ENCODE measurements around the gene ARL6IP1.
"Not testable (repeated sequence)": the region's sequence is repeated elsewhere in the genome, so short reads cannot be mapped to it uniquely, and the experiment has no call there.

The ARL6IP1 gene

DNA sequence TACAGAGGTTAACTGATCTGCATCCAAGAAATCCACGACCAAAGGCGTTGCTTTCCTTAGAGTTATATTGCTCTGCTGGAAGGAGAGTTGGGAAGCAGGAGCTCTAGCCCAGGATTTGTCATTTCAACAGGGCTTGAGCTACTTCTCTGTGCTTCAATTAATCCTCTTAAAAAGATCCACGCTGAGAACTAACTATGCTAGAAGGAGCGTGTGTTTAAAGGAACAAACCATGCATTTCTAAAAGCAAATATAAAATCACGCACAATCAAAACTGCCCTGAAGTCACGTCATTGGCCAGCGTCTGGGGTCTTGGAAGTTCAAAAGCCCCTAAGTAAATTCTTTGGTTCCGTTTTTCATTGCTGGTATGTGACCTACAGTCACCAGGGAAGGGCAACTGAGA lies 1.1 kb downstream of the ARL6IP1 start:
- no peak for FAIRE-seq
- no peak for DNase-seq (ENCODE audit: insufficient read length, low spot score)

DNA sequence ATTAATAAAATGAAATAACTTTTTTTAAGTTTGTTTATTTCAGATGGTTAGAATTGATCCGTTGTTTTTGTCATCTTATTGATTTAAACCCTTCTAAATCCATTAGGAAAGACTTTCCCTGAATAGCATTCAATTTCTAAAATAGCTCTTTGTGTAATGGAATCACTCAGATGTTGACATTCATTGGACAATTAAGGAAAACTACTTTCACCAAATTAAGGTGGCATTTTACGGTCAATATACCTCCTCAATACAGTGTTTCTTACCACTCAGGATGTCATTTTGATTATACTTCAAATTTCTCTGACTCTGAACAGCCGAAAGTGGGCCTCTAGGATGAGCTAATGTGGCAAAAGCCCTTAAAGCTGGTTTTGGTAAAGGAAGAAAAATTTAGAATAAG lies 1.8 kb downstream of the ARL6IP1 start:
- FAIRE-seq (no peak), DNase-seq (ENCODE audit: insufficient read length, low spot score) (no peak)

DNA sequence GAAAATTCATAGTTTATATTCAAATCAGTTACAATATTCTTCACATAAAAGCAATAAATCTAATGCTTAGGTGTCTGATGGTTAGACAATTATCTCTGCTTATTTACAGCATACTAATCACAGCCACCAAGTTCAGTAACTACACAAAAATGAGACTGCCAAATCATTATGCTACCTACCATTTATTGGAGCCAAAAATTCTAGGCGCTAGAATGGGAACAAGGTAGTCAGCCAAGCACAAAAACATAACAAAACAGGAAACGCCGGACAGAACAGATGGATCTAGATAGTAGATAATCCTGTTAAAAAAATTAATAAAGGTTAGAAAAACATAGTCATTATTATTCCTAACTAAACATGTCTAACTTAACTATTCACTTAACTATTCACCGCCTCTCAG lies 3.6 kb downstream of the ARL6IP1 start:
- DNase-seq (ENCODE audit: insufficient read length, low spot score) (no peak), FAIRE-seq (no peak)

DNA sequence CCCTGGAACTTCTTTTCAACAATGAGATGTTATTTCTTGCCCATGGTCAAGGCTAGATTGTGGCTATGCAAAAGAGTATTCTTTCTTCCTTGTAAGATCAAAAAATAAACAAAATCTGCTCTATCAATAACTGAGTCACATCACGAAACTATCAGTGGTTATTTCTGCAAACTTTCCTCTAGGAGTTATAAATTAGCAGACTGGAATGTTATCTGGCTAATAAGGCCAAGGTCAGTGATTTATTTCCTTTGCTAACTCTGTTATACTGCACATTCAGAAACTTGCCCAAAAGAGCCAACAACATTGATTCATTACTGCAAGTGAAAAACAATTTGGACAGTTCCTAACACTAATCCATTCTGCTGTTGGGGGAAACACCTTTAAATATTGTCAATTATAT lies 5.0 kb downstream of the ARL6IP1 start:
- FAIRE-seq, result no peak
- DNase-seq (ENCODE audit: insufficient read length, low spot score), result no peak

- no peak for DNase-seq (ENCODE audit: insufficient read length, low spot score)
- FAIRE-seq, result no peak
Measured at GRCh38 chr16:18792836-18793433, 8.4 kb downstream of the ARL6IP1 start.

DNA sequence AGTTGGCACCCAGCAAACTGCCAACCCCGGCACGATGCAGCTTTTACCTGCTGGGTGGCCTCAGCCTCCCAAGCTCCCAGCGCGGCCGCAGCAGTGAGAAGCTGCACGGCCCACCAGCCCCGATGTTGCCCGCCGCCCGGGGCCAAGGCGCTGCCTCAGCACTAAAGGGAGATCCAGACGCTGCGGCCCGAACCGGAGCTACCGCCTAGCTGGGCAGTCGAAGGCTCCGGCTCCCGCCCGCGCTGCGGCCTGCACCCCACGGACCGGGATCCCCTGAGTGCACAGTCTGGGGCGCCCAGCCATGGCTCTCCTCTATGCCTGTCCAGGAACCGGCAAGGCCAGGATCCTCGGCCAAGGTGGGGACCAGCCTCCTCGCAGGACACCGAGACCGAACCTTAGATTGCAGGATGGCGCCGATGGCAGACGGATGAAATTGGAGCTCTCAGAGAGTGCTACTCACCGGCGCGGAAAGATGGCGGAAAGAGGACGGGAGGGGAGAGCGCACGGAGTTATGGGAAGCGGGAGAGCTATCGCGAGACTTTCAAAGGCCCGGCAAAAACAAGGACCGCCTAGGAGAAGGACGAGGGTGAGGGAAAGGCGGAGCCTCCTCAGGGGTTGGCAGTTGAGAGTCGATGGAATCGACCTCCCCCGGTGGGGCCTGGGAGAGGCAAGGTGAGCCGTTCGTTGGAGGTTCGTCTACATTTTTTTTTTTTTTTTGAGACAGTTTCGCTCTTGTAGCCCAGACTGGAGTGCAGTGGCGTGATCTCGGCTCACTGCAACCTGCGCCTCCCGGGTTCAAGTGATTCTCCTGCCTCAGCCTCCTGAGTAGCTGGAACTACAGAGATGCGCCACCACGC lies 11.3 kb downstream of the ARL6IP1 start, which contains the start of gene RPS15A:
RPS15A (minus strand) TSS at position 485 of the 857 bp plus-strand sequence. CDS start 1,221 bp downstream, outside the sequence.
- DNase-seq (ENCODE audit: insufficient read length, low spot score) (peak; percentile 96), FAIRE-seq (no peak)

DNA sequence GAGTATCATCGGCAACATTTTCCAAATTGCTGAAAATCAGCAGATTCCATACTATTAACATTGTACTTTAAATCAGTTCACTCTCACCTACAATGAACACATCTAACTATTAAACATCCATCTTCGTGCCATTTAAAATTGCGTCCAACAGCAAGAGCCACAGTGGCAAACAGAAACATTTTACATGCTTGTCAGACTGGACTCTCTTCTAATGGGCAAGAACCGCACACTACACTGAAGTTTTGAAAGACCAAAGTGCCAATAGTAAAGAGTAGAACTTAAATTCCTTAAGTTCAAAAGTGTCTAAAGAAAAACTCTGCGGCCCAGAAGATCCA lies 11.9 kb downstream of the ARL6IP1 start:
- FAIRE-seq (no peak), DNase-seq (ENCODE audit: insufficient read length, low spot score) (no peak)

GRCh38 chr16:18788828-18789514 lies 12.4 kb downstream of the ARL6IP1 start:
- DNase-seq (ENCODE audit: insufficient read length, low spot score) (no peak), FAIRE-seq (no peak)

DNA sequence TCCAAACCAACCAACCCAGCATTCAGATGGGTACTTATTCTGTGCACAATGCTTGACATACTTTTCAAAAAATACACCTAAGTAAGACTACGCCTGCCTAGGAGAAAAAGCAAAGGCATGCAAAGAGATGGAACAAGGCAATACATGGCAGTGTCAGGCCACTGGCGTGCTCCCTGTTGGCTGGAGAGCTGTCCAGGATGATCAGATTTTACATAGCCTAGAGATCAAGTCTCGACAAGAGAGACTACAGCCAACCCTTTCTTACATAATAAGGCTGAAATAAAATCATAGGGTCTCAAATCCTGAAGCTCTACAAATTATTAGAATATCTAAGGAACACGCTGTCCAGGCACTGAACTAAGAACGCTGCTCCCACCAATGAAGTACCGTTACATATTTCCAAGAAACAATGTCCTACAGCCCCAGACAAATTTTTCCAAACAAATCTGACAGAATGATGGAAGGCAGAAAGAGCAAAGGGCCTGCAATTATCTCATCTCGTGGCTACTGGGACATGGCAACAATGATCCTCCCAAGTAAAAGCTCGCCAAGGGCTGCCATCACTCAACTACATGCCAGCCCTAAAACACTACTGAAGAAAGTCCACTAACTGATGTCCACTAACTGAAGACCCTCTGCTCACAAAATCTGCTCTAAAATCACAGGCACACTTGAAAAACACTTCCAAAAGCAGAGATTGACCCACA lies 16.3 kb downstream of the ARL6IP1 start:
- DNase-seq (ENCODE audit: insufficient read length, low spot score) (no peak), FAIRE-seq (no peak)

- FAIRE-seq, result no peak
Measured at GRCh38 chr16:18783430-18784341, 17.7 kb downstream of the ARL6IP1 start.

GRCh38 chr16:18782697-18783429 lies 18.5 kb downstream of the ARL6IP1 start:
- FAIRE-seq (no peak), DNase-seq (ENCODE audit: insufficient read length, low spot score) (no peak)

More at GRCh38 chr16:18783430-18784341, 17.7 kb downstream of the ARL6IP1 start:
- no peak for DNase-seq (ENCODE audit: insufficient read length, low spot score)

- not testable (repeated sequence) for FAIRE-seq
Measured at GRCh38 chr16:18781232-18781631, 20.1 kb downstream of the ARL6IP1 start.

DNA sequence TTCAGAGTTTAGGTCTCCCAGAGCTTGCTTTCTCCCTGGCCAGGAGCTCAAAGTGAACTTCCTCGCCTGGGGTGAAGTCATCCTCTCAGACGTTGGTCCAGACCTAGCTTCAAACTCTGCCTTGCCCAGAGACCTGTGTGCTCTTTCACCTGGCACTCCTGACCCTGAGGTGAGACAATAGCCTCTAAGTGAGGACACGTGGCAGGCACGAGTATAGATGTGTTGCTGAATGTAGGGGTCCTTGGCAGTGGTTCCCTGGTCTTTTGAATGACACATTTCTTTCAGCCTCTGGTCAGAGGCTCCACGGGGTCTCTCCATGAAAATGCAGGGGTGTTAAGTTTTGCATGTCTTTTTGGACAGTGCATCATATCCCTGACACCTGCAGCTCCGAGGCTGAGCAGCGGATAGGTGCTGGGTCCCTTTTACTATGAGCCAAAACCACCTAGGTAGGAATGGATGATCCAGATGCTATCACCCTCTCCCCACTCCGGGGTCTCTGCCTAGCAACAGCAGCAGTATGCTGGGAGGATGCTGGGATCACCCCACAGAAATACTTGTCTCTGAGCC lies 20.8 kb downstream of the ARL6IP1 start:
- FAIRE-seq; DNase-seq (ENCODE audit: insufficient read length, low spot score): not testable (repeated sequence)

More at GRCh38 chr16:18781232-18781631, 20.1 kb downstream of the ARL6IP1 start:
- DNase-seq (ENCODE audit: insufficient read length, low spot score), result not testable (repeated sequence)

GRCh38 chr16:18777664-18778063 lies 23.7 kb downstream of the ARL6IP1 start:
- not testable (repeated sequence) for FAIRE-seq

DNA sequence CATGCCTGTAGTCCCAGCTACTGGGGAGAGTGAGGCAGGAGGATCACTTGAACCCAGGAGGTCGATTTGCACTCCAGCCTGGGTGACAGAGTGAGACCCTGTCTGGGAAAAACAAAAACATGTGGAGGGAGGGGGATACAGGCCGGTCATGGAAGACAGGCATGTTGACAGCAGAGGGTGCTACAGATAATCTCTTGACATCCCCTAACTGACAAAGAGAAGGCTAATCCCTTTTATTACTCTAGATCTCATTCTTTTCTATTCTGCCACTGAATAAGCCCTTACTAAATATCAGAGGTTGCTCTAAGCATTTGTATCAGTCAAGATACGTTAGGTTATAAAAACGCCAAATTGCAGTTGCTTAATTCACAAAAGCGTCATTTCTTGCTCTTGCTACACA lies 25.0 kb downstream of the ARL6IP1 start:
- not testable (repeated sequence) for DNase-seq (ENCODE audit: insufficient read length, low spot score)

More at GRCh38 chr16:18777664-18778063, 23.7 kb downstream of the ARL6IP1 start:
- DNase-seq (ENCODE audit: insufficient read length, low spot score), result not testable (repeated sequence)

DNA sequence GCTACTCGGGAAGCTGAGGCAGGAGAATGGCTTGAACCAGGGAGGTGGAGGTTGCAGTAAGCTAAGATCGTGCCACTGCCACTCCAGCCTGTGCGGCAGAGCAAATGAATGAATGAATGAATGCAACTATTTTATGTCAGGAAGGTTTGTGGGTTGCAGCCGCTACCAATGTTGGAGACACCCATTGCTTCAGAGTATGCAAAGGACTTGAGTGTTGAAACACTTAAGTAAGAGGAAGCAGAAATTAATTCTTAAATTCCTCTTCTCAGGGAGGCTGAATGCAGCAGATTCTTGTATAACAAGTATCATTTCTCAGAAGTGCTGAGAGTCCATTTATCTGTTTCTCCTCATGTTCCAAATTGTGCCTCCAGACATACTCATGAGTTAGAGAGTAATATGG lies 26.7 kb downstream of the ARL6IP1 start:
- not testable (repeated sequence) for DNase-seq (ENCODE audit: insufficient read length, low spot score); FAIRE-seq

More for the DNA sequence above, 25.0 kb downstream of the ARL6IP1 start:
- FAIRE-seq, result not testable (repeated sequence)

DNA sequence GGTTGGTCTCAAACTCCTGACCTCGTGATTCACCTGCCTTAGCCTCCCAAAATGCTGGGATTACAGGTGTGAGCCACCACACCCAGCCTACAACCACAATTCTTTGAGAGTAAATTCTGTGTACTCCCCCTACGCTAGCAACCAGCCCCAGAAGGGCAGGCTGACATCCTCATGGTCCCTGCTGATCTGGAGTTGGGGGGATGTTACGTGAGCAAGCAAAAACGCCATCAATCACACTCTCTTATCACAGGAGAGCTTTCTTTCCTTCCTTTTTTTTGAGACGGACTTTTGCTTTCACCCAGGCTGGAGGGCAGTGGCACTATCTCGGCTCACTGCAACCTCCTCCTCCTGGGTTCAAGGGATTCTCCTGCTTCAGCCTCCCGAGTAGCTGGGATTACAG lies 29.2 kb downstream of the ARL6IP1 start:
- not testable (repeated sequence) for DNase-seq (ENCODE audit: insufficient read length, low spot score); FAIRE-seq

GRCh38 chr16:18770336-18770962 lies 30.9 kb downstream of the ARL6IP1 start:
- not testable (repeated sequence) for DNase-seq (ENCODE audit: insufficient read length, low spot score); FAIRE-seq
